ENCODE measurements around the gene RANBP10.

The RANBP10 gene

DNA sequence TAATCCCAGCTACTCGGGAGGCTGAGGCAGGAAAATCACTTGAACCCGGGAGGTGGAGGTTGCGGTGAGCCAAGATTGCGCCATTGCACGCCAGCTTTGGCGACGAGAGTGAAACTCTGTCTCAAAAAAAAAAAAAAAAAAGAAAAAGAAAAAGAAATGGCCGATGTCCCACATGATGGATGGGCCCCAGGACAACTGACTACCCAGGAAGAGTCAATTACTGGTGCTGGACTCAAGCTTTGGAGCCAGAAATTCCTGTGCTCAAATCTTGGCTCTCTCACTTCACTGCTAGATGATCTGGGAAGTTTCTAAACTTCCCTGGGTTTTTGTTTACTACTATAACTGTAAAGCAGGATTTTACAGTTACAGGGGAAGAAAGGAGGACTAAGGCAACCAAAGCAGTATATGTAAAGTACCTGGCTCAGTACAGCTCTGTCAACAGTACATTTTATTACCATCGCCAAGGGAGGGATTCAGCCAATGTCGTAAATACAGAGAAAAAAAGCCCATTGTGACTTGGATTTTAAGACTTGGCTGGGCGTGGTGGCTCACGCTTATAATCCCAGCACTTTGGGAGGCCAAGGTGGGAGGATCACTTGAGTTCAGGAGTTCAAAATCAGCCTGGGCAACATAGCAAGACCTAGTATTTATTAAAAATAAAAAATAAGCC, 127.9 kb downstream of the RANBP10 start:
- no peaks in the 10 kb centered on the region for H4K20me1 ChIP-seq (ENCODE audit: insufficient read depth, low read length)
- TF ChIP-seq EZH2 (IDR thresholded peaks at IDR 0.05; ENCODE audit: borderline replicate concordance, low read depth, low read length, severe bottlenecking), result no peak
- TF ChIP-seq, protein P1, sequence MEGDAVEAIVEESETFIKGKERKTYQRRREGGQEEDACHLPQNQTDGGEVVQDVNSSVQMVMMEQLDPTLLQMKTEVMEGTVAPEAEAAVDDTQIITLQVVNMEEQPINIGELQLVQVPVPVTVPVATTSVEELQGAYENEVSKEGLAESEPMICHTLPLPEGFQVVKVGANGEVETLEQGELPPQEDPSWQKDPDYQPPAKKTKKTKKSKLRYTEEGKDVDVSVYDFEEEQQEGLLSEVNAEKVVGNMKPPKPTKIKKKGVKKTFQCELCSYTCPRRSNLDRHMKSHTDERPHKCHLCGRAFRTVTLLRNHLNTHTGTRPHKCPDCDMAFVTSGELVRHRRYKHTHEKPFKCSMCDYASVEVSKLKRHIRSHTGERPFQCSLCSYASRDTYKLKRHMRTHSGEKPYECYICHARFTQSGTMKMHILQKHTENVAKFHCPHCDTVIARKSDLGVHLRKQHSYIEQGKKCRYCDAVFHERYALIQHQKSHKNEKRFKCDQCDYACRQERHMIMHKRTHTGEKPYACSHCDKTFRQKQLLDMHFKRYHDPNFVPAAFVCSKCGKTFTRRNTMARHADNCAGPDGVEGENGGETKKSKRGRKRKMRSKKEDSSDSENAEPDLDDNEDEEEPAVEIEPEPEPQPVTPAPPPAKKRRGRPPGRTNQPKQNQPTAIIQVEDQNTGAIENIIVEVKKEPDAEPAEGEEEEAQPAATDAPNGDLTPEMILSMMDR (IDR thresholded peaks at IDR 0.05; ENCODE audit: borderline replicate concordance, extremely low read depth, low read length, poor library complexity, severe bottlenecking), result no peak
- H3K4me2 ChIP-seq (ENCODE audit: insufficient read depth, low read length), result no peak overlapping the region
- no peak overlapping the region for H2AFZ ChIP-seq (ENCODE audit: low read depth, low read length)
- ATAC-seq (ENCODE audit: insufficient read depth, low read depth) (no peak), DNase-seq (no peak)
- H3K9me3 ChIP-seq (ENCODE audit: insufficient read depth, low read length, severe bottlenecking), result no peaks in the 10 kb centered on the region
- H3K4me3 ChIP-seq (ENCODE audit: low read depth in 1 of 2, low read length in 2 of 2), result no peak overlapping the region
- peaks cover 37% of the 10 kb centered on the region for H3K36me3 ChIP-seq (ENCODE audit: insufficient read depth, low read length)
- H3K27me3 ChIP-seq (ENCODE audit: insufficient read depth, low read length, poor library complexity), result no peaks in the 10 kb centered on the region
- H3K79me2 ChIP-seq (ENCODE audit: insufficient read depth, low read length), result no peaks in the 10 kb centered on the region
- no peak overlapping the region for H3K9ac ChIP-seq (ENCODE audit: low read depth, low read length)
- no peaks in the 10 kb centered on the region for H3K4me1 ChIP-seq (ENCODE audit: insufficient read depth, low read length)
- H3K27ac ChIP-seq (ENCODE audit: low read length), result no peak overlapping the region

DNA sequence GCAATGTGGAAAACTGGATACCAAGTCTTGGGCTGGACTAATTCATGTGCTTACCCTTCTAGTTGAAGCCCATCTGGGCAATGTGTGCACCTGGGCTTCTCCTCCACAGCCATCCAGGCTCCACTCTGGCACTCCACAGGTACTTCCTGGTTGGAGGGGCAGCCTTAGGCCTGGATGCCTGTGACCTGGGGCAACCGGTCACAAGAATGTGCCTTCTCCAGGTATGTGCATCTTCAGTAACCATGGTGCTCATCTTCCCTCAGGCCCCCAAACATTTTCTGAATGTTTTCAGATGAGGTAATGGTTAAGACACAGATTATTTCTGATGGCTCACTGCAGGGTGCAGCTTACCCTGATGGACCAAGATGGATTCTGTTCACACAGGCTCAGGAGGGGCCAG, 128.6 kb downstream of the RANBP10 start:
- Histone ChIP-seq H3K4me2 (ENCODE audit: insufficient read depth, low read length) (no peak overlapping the region), H3K79me2 (ENCODE audit: insufficient read depth, low read length) (no peaks in the 10 kb centered on the region), H3K36me3 (ENCODE audit: insufficient read depth, low read length) (peaks cover 35% of the 10 kb centered on the region; the same call in 1 of the 2 replicates), H4K20me1 (ENCODE audit: insufficient read depth, low read length) (no peaks in the 10 kb centered on the region; the same call in 1 of the 2 replicates), H3K4me3 (ENCODE audit: low read depth in 1 of 2, low read length in 2 of 2) (no peak overlapping the region), H3K27me3 (ENCODE audit: insufficient read depth, low read length, poor library complexity) (no peaks in the 10 kb centered on the region), H3K27ac (ENCODE audit: low read length) (no peak overlapping the region), H2AFZ (ENCODE audit: low read depth, low read length) (no peak overlapping the region), H3K9ac (ENCODE audit: low read depth, low read length) (no peak overlapping the region), H3K9me3 (ENCODE audit: insufficient read depth, low read length, severe bottlenecking) (no peaks in the 10 kb centered on the region), H3K4me1 (ENCODE audit: insufficient read depth, low read length) (no peaks in the 10 kb centered on the region)
- DNase-seq, result no peak
- ATAC-seq (ENCODE audit: insufficient read depth, low read depth), result no peak
- TF ChIP-seq, protein P1 (IDR thresholded peaks at IDR 0.05; ENCODE audit: borderline replicate concordance, extremely low read depth, low read length, poor library complexity, severe bottlenecking), result no peak
- TF ChIP-seq EZH2 (IDR thresholded peaks at IDR 0.05; ENCODE audit: borderline replicate concordance, low read depth, low read length, severe bottlenecking), result no peak

DNA sequence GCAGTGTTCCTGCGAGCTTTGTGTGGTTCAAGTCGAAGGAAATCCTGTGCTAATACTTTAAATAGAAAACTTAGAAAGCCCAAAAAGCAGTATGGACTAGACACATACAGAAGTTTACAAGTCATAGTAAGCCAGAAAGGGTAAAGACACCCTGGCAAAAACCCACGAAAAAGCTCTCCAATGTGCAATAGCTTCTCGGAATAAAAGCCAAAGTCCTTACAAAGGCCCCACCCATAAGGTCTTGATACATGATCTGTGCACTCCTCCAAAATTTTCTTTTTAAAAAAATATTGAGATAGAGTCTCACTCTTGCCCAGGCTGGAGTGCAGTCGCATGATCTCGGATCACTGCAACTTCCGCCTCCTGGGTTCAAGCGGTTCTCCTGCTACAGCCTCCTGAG, 129.4 kb downstream of the RANBP10 start:
- no peaks in the 10 kb centered on the region; the same call in 1 of the 2 replicates for H4K20me1 ChIP-seq (ENCODE audit: insufficient read depth, low read length)
- no peak for TF ChIP-seq EZH2 (IDR thresholded peaks at IDR 0.05; ENCODE audit: borderline replicate concordance, low read depth, low read length, severe bottlenecking)
- TF ChIP-seq, protein P1 (IDR thresholded peaks at IDR 0.05; ENCODE audit: borderline replicate concordance, extremely low read depth, low read length, poor library complexity, severe bottlenecking), result no peak
- H3K27ac ChIP-seq (ENCODE audit: low read length), result no peak overlapping the region
- no peaks in the 10 kb centered on the region for H3K4me1 ChIP-seq (ENCODE audit: insufficient read depth, low read length)
- H2AFZ ChIP-seq (ENCODE audit: low read depth, low read length), result no peak overlapping the region
- no peak overlapping the region for H3K4me2 ChIP-seq (ENCODE audit: insufficient read depth, low read length)
- H3K9ac ChIP-seq (ENCODE audit: low read depth, low read length), result no peak overlapping the region
- peaks cover 35% of the 10 kb centered on the region; the same call in 1 of the 2 replicates for H3K36me3 ChIP-seq (ENCODE audit: insufficient read depth, low read length)
- DNase-seq, result no peak
- H3K9me3 ChIP-seq (ENCODE audit: insufficient read depth, low read length, severe bottlenecking), result no peaks in the 10 kb centered on the region
- no peak overlapping the region for H3K4me3 ChIP-seq (ENCODE audit: low read depth in 1 of 2, low read length in 2 of 2)
- ATAC-seq (ENCODE audit: insufficient read depth, low read depth), result no peak
- no peaks in the 10 kb centered on the region for H3K79me2 ChIP-seq (ENCODE audit: insufficient read depth, low read length)
- H3K27me3 ChIP-seq (ENCODE audit: insufficient read depth, low read length, poor library complexity), result no peaks in the 10 kb centered on the region
